ENCODE measurements around the gene ATRNL1.

DNA sequence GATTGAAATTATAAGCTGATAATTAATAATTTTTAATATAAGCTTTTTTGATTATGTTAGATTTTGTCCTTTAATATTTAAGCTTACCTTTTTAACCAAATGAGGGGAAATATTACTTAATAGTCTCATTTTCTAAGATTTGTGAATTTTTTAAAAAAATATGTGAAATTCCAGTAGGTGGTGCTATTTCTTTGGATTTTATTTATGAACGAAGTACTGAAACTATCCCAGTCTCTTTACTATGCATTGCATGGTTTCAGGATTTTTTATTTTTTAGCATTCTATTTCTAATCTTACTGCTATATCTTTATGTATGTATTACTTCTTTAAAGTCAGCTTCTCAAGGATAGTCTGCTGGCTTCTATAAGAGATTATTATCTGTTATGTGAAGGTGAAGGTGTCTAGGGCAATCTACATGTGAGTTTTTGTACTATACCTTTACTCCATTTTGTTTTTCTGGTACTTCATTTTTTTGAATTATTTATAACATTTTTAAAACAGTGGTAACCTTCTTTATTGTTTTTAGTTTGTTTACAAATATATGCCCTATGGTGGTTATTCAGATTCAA, 78.3 kb downstream of the ATRNL1 start:
- no peak for TF ChIP-seq CTCF (IDR thresholded peaks at IDR 0.05)
- no peak for TF ChIP-seq POLR2A (IDR thresholded peaks at IDR 0.05)
